ENCODE measurements around the gene CADPS2.
"Not testable (repeated sequence)": the region's sequence is repeated elsewhere in the genome, so short reads cannot be mapped to it uniquely, and the experiment has no call there.

The CADPS2 gene

GRCh38 chr7:122682815-122683550, 203.3 kb downstream of the CADPS2 start:
- H3K9ac ChIP-seq (ENCODE audit: low read length) = no peak overlapping the region
- no peaks in the 10 kb centered on the region for H4K20me1 ChIP-seq (ENCODE audit: insufficient read depth, low read length)
- H3K9me2 ChIP-seq (ENCODE audit: low read depth, low read length) = no peaks in the 10 kb centered on the region
- H3F3A ChIP-seq (ENCODE audit: insufficient read depth, low read length) = no peaks in the 10 kb centered on the region
- no peaks in the 10 kb centered on the region for H3K27me3 ChIP-seq (ENCODE audit: insufficient read depth, low read length)
- H3K4me1 ChIP-seq (ENCODE audit: insufficient read depth, low read length, severe bottlenecking) = no peaks in the 10 kb centered on the region
- H3K9me3 ChIP-seq (ENCODE audit: low read length) = no peaks in the 10 kb centered on the region
- no peak for TF ChIP-seq CTCF (IDR thresholded peaks at IDR 0.05; ENCODE audit: low read length)
- H3K4me2 ChIP-seq (ENCODE audit: low read length) = no peak overlapping the region
- H2AFZ ChIP-seq (ENCODE audit: low read length) = no peak overlapping the region
- H3K79me2 ChIP-seq (ENCODE audit: insufficient read depth, low read length) = no peaks in the 10 kb centered on the region
- no peaks in the 10 kb centered on the region for H3K36me3 ChIP-seq (ENCODE audit: insufficient read depth, low read length)
- no peak overlapping the region for H3K27ac ChIP-seq (ENCODE audit: low read depth, low read length, poor library complexity, severe bottlenecking)
- no peak overlapping the region for H3K4me3 ChIP-seq (ENCODE audit: low read depth, low read length, poor library complexity, severe bottlenecking)

- not testable (repeated sequence) for H3K9me2 ChIP-seq (ENCODE audit: low read depth, low read length); H2AFZ ChIP-seq (ENCODE audit: low read length); H4K20me1 ChIP-seq (ENCODE audit: insufficient read depth, low read length); H3K27ac ChIP-seq (ENCODE audit: low read depth, low read length, poor library complexity, severe bottlenecking); H3K9me3 ChIP-seq (ENCODE audit: low read length); H3F3A ChIP-seq (ENCODE audit: insufficient read depth, low read length); H3K4me3 ChIP-seq (ENCODE audit: low read depth, low read length, poor library complexity, severe bottlenecking); H3K36me3 ChIP-seq (ENCODE audit: insufficient read depth, low read length); H3K4me1 ChIP-seq (ENCODE audit: insufficient read depth, low read length, severe bottlenecking); H3K27me3 ChIP-seq (ENCODE audit: insufficient read depth, low read length); H3K79me2 ChIP-seq (ENCODE audit: insufficient read depth, low read length); H3K9ac ChIP-seq (ENCODE audit: low read length); H3K4me2 ChIP-seq (ENCODE audit: low read length)
Observed at GRCh38 chr7:122681186-122681585, 205.1 kb downstream of the CADPS2 start.

DNA sequence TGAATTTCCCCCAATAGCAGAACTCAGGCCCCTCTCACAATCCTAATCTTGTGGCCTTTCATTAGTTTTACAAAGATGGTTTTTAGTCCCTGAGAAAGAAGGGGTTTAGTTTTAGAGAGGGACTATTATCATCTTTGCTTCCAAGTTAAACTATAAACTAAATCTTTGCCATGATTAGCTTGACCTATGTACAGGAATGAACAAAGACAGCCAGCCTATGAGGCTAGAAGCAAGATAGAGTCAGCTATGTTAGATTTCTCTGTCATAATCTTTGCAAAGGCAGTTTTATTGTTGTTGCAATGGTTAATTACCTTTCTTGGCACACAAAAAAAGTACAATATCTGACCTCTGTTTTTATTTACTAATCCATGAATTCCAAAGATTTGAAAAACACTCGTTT, 206.4 kb downstream of the CADPS2 start:
- Histone ChIP-seq H3K27ac (ENCODE audit: low read depth, low read length, poor library complexity, severe bottlenecking) (no peak overlapping the region), H3K36me3 (ENCODE audit: insufficient read depth, low read length) (no peaks in the 10 kb centered on the region), H3K9me2 (ENCODE audit: low read depth, low read length) (no peaks in the 10 kb centered on the region), H3K79me2 (ENCODE audit: insufficient read depth, low read length) (no peaks in the 10 kb centered on the region), H3K4me3 (ENCODE audit: low read depth, low read length, poor library complexity, severe bottlenecking) (no peak overlapping the region), H3K9me3 (ENCODE audit: low read length) (no peaks in the 10 kb centered on the region), H4K20me1 (ENCODE audit: insufficient read depth, low read length) (no peaks in the 10 kb centered on the region), H3K4me1 (ENCODE audit: insufficient read depth, low read length, severe bottlenecking) (no peaks in the 10 kb centered on the region), H3K27me3 (ENCODE audit: insufficient read depth, low read length) (no peaks in the 10 kb centered on the region), H3F3A (ENCODE audit: insufficient read depth, low read length) (no peaks in the 10 kb centered on the region), H3K4me2 (ENCODE audit: low read length) (no peak overlapping the region), H2AFZ (ENCODE audit: low read length) (no peak overlapping the region), H3K9ac (ENCODE audit: low read length) (no peak overlapping the region)
- TF ChIP-seq EZH2 (IDR thresholded peaks at IDR 0.05; ENCODE audit: borderline replicate concordance, low read length) (no peak), CTCF (IDR thresholded peaks at IDR 0.05; ENCODE audit: low read length) (no peak)

DNA sequence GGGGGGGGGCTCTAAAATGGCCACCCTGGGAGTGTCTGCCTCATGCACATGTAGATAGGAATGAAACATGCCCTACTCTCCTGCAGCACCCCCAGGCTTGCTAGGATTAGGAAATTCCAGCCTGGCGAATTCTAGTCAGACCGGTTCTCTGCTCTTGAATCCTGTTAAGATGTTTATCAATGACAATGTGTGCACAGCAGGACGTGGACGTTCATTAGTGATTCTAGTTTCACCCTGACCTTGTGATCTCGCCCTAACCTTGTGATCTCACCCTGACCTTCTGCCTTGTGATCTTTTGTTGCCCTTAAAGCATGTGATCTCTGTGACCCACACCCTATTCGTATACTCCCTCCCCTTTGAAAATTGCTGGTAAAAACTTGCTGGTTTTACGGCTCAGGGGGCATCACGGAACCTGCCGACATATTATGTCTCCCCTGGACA, 207.0 kb downstream of the CADPS2 start:
- not testable (repeated sequence) for H3K9me2 ChIP-seq (ENCODE audit: low read depth, low read length); H3K79me2 ChIP-seq (ENCODE audit: insufficient read depth, low read length); H2AFZ ChIP-seq (ENCODE audit: low read length); H4K20me1 ChIP-seq (ENCODE audit: insufficient read depth, low read length); H3K4me1 ChIP-seq (ENCODE audit: insufficient read depth, low read length, severe bottlenecking); H3F3A ChIP-seq (ENCODE audit: insufficient read depth, low read length); H3K4me3 ChIP-seq (ENCODE audit: low read depth, low read length, poor library complexity, severe bottlenecking); H3K36me3 ChIP-seq (ENCODE audit: insufficient read depth, low read length); H3K4me2 ChIP-seq (ENCODE audit: low read length); H3K9ac ChIP-seq (ENCODE audit: low read length); H3K27me3 ChIP-seq (ENCODE audit: insufficient read depth, low read length); H3K9me3 ChIP-seq (ENCODE audit: low read length); H3K27ac ChIP-seq (ENCODE audit: low read depth, low read length, poor library complexity, severe bottlenecking)
